Measurements from ENCODE around the gene NOX3.

- TF ChIP-seq CTCF (IDR thresholded peaks at IDR 0.05 in 8 of 11, conservative IDR thresholded peaks at IDR 0.05 in 3 of 11) (no peak), POLR2A (IDR thresholded peaks at IDR 0.05) (no peak), POLR2AphosphoS5 (IDR thresholded peaks at IDR 0.05) (no peak)
Measured at GRCh38 chr6:155454471-155454870, 1.2 kb downstream of the NOX3 start.
